KG1 (cell line): ENCODE results near the gene RPS10.
"Not testable (repeated sequence)": the region's sequence is repeated elsewhere in the genome, so short reads cannot be mapped to it uniquely, and the experiment has no call there.

Experiments used
- DNase-seq: peaks from one replicate; lab custom pipeline; 2025; lab: John Stamatoyannopoulos, UW

Gene RPS10

DNA sequence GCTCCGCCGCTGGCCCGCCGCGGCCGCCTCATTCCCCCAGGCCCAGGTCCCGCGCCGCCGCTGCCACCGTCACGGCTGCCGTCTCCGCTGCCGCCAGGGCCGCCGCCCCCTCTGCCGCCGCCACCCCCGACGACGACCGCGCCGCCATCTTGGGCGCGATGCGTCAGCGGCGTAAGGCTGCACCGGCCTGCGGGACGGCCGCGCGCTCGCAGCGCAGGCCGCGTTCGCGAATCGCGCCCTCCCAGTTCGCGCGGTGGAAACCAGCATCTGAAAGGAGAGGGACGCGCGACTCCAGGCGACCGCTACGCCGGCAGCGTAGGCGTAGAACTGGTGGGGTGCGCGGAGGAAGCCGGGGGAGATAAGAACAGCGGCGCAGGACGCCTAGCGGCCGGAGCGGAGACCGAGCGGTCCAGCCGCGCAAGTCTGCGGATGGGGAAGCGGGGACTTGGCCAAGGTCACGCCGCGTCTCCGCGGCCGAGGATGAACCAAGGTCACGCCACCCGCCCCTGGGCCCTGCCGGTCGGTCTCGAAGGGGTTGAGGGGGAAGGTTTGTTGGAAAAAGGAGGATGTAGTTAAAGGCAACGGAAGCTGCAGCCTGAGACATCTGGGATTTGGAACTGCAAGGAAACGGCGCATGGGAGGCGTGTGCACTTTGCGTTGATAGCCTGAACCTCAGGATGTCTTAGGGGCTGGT is 33.2 kb downstream of the RPS10 start, which contains the start of gene NUDT3:
Gene NUDT3, minus strand, starts transcription at position 173 of the 694 bp plus-strand sequence. CDS start 307 bp downstream, outside the sequence.
- DNase-seq, result peak; percentile 87

DNA sequence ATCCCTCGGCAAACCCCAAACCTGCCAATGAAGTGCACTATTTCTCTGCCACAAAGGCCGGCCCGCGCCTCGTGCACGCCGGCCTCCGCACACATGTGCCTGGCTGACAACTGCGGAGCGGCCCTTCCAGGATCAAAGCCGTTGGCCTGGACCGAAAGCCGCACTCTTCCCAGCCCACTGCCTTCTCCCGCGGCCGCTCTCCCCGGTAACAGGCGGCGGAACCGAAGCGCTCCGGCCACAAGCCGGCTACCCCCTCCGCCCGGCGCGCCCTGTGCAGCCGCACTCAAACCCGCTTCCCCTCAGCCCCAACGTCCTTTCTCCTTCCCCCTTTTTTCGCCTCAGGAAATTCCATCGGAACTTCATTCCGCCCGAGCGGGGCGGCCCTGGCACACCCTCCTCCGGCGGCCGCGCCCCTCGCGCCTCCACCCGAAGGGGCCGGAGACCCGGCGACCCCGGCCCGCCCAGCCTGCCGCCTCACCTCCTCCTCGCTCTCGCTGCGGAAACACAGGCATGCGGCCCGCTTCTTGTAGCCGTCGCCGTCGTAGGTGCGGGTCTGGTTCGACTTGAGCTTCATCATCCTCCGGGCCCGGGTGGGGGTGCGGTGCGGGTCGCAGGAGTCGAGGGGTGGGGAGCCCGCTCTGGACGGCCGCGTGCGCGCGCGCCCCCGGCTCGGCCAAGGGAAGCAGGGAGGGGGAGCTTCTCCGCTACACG is 33.9 kb downstream of the RPS10 start:
- DNase-seq, result peak; percentile 37

DNA sequence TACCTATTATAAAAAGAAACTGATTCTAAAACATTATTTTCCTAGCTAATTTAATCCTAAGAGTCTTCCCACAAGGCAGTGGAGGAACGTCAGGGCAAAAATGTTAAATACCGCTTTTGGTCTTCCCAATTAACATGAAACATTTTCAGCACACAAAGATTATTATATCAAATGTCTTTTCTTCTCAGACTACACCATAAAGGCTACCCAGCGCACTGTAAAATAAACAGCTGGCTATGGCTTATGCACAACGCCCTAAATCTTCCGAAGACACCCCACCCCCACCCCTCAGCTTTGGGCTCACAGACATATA is 34.4 kb downstream of the RPS10 start:
- DNase-seq, result no peak

DNA sequence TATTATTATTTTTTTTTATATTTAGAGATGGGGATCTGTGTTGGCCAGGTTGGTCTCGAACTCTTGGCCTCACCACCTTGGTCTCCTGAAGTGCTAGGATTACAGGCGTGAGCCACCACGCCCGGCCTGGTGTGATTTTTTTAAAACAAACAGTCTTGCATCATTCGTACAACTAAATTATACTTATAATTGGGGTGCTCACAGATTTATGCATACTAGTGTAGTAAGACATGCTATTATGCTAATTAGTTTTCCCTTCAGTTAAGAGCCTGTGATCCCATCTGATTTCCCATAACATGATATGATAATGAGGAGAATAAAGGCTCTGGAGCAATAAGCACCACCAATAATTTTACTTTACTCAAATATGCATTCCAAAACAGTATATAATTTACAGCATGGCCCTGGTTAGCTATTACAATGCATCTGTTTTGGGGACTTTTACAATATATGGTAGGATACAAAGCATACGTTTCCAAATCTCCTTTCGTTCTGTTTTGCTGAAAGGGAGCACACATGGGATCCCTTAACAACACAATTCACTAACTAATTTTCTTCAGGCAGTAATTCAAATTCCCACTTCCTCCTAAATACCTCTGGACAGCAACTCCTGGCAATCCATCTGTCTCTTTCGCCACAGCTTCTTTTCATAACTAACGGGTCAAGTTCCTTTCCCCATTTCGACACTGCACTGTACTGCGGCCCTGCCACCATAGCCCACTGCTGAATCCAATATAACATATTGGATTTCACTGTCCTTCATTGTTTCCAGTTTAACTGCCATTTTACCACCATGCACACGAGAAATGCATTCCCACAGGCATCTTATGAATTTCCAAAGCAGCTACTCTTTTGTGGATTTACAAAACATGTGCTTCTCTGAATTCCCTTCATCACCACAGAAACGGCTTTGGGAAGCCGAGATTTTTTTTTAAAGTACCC is 35.1 kb downstream of the RPS10 start:
- no peak for DNase-seq

DNA sequence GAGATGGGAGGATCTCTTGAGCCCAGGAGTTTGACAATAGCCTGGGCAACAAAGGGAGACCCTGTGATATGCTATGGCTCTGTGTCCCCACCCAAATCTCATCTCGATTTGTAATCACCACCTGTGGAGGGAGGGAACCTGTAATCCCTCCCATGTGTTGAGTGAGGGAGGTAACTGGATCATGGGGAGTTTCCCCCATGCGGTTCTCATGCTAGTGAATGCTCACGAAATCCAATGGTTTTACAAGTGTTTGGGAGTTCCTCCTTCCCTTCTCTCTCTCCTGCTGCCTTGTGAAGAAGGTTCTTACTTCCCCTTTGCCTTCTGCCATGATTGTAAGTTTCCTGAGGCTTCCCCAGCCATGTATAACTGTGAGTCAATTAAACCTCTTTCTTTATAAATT is 36.8 kb downstream of the RPS10 start:
- no peak for DNase-seq

DNA sequence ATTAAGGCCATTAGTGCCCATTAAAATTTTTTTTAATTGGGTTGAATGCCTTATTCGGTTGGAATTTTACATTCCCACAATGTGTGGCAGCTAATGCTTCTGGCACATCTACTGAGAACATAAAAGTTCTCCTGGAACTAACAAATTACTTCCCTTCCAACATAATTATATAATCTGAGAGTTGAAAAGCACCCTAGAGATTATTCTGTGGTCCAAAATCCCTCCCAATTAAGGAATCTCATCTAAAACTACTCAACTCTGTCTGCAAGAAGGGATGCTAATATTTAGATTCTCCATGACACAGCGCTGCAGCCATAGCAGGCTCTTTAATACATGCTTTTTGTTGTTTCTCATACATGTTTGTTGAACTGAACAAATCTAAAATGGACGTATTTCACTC is 37.4 kb downstream of the RPS10 start:
- DNase-seq, result no peak

DNA sequence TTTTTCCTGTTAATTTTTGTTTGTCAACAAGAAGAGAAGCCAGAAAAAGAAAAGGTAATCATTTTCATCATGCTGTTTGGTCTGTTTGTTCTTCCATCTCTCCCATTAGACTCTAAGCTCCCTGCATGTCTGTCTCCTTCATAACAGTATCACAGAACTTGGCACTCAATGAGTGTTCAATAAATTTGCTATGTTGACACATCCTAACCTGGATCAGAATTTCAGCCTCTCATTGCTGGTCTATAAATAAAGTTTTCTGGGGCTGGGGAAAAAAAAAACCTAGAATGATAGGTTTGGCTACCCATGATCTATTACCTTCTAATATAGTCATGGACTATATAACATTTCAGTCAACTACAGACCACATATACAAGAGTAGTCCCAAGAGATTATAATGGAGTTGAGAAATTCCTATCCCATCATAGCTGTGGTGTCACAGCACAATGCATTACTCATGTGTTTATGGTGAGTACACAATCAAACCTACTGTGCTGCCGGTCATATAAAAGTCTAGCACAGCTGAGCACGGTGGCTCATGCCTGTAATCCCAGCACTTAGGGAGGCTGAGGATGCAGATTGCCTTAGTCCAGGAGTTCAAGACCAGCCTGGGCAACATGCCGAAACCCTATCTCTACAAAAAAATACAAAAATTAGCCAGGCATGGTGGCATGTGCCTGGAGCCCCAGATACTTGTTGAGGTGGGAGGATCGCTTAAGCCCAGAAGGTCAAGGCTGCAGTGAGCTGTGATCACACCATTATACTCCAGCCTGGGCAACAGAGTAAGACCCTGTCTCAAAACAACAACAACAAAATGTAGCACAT is 39.3 kb downstream of the RPS10 start:
- DNase-seq, result no peak

DNA sequence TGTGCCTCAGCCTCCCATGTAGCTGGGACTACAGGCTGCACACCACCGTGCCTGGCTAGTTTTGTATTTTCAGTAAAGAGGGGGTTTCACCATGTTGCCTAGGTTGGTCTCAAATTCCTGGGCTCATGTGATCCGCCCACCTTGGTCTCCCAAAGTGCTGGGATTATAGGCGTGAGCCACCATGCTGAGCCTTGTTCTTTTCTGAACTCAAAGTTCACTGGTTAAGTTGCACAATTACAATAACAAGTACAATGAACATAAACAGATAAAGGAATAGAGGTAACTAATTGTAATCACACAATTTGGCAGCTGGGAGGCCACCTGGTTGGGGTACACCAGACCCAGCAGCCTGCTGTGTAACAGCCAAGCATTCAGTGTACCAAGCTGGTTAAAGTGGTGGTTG is 40.1 kb downstream of the RPS10 start:
- DNase-seq, result no peak

DNA sequence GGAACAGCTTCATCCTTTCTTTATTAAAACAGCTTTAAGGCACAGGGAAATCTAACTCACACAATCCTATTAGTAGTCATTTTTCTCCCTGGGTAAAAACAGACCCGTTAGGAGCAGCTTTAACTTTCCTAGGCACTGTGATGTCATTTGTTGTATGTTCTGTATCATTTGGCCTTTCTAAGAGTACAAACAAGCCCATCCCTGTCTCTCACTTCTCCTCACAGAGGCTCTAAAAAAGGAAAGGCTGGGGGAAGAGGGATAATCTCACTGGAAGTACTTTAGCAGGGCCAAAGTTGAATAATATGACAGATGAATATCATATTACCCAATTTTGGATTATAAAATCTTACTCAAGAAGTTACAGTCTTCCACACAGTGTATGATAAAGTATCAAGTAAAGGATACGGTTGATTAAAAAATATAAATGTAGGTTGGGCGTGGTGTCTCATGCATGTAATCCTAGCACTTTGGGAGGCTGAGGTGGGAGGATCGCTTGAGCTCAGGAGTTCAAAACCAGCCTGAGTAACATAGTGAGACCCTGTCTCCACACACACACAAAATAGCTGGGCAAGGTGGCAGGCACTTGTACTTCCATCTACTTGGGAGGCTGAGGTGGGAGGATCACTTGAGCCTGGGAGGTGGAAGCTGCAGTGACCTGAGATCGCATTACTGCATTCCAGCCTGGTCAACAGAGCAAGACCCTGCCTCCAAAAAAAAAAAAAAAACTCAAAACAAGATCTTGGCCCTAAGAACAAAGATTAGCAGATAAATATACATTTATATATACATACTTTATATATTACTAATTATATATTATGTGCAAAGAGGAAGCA is 41.3 kb downstream of the RPS10 start:
- DNase-seq, result no peak

DNA sequence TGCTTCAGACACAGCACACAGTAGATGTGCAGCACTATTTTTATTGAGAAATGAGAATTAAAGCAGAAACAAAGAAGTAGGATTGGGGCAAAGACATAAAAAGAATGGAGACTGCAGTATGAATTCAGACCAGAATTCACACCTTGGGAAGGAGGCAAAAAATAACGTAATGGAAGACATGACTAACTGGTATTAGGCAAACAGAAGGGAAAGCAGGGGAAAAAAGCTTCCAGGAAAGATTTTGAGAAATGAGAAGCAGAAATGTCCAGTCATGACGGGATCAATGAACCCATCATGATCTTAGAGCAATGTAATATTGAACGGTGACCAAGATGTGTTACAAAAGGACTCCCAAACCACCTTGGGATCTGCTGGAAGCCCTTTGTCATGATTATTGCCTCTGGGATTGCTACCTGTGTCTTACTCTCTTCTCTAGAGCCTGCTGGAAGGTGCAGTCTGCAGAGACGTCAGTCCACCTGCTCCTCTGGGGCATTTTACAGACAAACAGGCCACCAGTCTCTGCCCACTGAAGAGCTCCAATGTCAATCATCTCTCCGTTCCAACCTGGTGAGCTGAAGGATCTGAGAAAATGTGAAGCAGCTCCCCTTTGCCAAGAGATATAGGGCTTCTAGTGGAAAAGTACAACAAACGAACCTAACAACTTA is 42.1 kb downstream of the RPS10 start:
- DNase-seq, result no peak

DNA sequence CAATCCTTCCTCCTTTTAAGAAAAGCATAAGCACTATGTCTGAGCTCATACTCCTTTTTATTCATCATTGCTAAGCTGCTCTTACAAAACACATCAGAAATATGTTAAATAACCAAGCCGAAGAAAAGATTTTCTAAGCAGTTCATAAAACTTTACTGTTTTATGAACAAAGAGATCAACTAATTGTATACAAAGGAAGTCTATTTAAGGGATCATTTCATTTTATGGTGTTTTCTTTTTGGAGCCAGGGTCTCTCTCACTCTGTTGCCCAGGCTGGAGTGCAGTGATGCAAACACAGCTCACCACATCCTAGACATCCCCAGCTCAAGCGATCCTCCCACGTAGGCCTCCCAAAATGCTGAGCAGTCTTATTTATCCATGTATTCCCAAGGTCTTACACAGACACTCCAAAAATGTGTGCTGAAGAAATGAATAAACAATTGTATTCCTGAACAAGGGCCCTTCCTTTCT is 42.7 kb downstream of the RPS10 start:
- DNase-seq, result no peak

DNA sequence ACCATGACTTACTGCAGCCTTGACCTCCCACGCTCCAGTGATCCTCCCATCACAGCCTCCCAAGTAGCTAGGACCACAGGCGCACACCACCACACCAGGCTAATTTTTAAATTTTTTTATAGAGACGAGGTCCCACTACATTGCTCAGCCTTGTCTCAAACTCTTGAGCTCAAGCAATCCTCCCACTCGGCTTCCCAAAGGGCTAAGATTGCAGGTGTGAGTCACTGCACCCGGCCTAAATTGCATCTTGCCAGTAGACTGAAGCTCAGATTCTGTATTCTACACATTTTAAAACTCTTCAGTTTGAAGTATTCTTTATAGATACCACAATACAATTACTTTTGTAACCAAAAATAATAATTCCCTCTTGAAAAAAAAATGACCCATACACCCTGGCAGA is 44.8 kb downstream of the RPS10 start:
- DNase-seq, result no peak

DNA sequence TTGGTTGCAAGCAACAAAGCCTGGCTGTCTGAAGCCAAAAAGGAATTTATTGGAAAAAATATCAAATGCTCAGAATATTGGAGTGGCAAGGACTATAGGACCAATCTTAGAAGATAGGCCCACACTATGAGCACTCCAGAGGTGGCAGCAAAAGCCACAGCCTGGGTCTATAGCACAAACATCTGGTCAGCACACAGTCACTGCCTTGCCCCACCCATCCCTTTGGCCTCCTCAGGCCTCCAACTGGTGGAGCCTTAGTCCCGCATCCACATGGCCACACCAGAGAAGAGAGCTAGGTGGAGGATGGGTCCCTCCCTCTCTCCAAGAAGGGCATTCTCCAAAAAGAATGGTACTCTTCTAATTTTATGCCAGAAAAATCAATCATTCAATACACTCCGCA is 47.4 kb downstream of the RPS10 start:
- DNase-seq, result no peak

DNA sequence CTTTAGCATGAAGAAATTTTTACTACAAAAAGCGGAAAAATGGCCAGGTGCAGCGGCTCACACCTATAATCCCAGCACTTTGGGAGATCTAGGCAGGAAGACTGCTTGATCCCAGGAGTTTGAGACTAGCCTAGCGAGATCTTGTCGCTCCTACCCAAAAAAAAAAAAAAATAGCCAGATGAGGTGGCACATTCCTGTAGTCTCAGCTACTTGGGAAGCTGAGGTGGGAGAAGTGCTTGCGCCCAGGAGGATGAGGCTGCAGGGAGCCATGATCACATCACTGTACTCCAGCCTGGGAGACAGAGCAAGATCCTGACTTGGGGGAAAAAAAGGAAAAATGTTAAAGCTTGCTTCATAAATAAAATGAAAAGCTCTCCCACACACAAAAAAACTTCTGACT is 47.9 kb downstream of the RPS10 start:
- DNase-seq, result no peak

DNA sequence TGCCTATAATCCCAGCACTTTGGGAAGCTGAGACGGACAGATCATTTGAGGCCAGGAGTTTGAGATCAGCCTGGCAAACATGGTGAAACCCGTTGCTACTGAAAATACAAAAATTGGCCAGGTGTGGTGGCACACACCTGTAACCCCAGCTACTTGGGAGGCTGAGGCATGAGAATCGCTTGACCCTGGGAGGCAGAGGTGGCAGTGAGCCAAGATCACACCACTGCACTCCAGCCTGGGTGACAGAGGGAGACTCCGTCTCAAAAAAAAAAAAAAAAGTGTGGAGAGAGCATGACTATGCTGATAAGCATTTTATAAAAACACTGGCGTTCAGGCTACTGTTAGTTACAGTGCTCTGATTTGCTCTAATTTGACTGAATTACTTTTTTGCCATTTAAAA is 48.3 kb downstream of the RPS10 start:
- DNase-seq, result not testable (repeated sequence)

DNA sequence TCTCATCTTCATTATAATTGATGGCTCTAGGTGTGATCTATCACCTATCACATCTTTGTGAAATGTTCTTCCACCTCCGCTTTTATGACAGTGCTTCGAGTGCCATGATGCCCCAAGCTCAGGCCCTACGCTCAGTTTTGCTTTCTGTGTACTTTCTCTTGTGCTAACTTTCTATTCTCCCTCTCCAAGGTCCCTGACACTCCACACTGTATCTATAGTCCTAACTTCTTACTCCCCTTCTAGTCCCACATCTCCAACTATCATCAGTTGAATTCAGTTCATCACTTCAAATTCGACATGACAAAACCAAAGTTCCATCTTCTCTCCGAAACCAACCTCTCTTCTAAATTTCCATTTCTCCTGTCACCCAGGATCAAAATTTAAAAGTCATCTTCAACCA is 50.0 kb downstream of the RPS10 start:
- DNase-seq, result no peak

DNA sequence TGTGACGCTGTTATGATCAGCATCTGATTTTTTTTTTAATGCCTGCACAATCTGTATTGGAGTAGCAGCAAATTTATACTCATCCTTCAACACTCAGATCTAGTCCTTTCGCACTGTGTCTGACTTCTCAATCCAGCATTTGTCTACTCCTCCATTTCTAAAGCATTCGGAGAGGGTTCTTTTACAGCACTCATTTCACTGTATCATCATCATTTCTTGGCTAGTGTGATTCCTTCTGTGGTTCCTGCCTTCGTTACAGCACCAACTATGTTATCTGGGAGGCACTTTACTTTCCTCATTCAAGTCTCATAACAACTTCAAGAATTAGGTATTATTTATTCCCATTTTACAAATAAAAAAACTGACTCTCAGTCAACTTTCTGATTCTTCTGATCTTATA is 51.4 kb downstream of the RPS10 start:
- DNase-seq, result no peak

DNA sequence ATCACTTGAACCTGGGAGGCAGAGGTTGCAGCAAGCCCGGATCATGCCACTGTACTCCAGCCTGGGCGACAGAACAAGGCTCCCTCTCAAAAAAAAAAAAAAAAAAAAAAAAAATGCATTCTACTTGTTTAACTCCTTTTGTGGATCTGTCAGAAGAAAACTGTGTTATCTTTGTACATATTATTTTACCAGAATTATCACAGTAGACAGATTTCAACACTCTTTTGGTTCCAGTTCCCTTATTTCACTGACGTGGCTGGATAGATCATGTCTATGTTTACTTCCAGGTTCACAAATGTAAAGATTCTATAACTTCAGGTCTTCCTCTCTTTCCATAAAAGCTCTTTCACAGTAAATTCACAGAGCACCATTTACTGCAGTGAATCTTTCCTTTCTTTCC is 51.8 kb downstream of the RPS10 start:
- DNase-seq, result no peak

DNA sequence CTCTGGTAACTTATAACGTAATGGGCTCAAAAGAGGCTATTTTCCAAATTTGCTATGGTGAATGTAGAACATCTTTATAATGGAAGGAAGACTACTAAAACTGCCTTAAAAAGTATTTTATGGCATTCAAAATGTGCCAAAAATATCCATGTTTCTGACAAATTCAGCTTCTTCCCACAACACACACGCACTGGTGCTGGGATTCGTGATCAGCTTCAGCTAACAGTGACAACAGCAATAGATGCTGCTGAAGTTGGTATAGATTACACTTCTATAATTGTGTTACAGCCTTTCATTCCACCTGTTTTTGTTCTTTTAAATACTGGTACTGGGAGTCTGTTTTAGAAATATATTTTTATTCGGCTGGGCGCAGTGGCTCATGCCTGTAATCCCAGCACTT is 52.4 kb downstream of the RPS10 start:
- no peak for DNase-seq

DNA sequence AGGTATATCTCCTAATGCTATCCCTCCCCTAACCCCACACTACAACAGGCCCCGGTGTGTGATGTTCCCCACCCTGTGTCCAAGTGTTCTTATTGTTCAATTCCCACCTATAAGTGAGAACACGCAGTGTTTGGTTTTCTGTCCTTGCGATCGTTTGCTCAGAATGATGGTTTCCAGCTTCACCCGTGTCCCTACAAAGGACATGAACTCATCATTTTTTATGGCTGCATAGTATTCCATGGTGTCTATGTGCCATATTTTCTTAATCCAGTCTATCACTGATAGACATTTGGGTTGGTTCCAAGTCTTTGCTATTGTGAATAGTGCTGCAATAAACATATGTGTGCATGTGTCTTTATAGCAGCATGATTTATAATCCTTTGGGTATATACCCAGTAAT is 54.0 kb downstream of the RPS10 start:
- DNase-seq, result not testable (repeated sequence)
